Breast epithelium (tissue), 4 donors: Measurements from ENCODE around the gene CD33. TPM values are rescaled to one million over a fixed set of nuclear protein-coding genes. Genes with fewer than 3 reads are reported as not detected.

Experiments used
- DNase-seq, 2 donors: peaks; one replicate each; pipeline ENCODE4 v3.0.0-alpha.2; 2019; ENCODE audit warnings: low spot score in 2 of 2
- H3K27ac ChIP-seq, 2 donors: fragments of 200-600 bp; sonication (generic) in 1 of 2; one replicate each; pipeline ENCODE4 v1.5.1; 2016 to 2019; ENCODE audit warnings: mild to moderate bottlenecking in 1 of 2
- H3K27me3 ChIP-seq, 2 donors: fragments of 200-600 bp; sonication (generic) in 1 of 2; one replicate each; pipeline versions ENCODE4 v1.5.1 to v1.6.0; 2017 to 2019; ENCODE audit warnings: control low read depth in 1 of 2, mild to moderate bottlenecking in 1 of 2
- H3K36me3 ChIP-seq: fragments of 200-600 bp; one replicate; pipeline ENCODE4 v1.5.1; 2019
- H3K4me1 ChIP-seq, 2 donors: fragments of 200-600 bp; sonication (generic); one replicate each; pipeline ENCODE4 v1.5.1; 2016 to 2019; ENCODE audit warnings: control low read depth in 1 of 2
- H3K4me3 ChIP-seq, 3 donors: fragments of 200-600 bp; sonication (generic); 1 replicate in 2 of 3; 2 replicates in 1 of 3; pipeline ENCODE4 v1.5.1; 2016 to 2019; ENCODE audit warnings: mild to moderate bottlenecking in 3 of 3, moderate library complexity in 2 of 3
- H3K9me3 ChIP-seq, 2 donors: fragments of 200-600 bp; sonication (generic) in 1 of 2; one replicate each; pipeline ENCODE4 v1.5.1; 2016 to 2019; ENCODE audit warnings: control low read depth in 1 of 2
- POLR2A ChIP-seq: fragments of 450-650 bp; IDR thresholded peaks from one replicate; pipeline ENCODE4 v1.6.1; 2016; ENCODE audit warnings: antibody characterized with exemption, mild to moderate bottlenecking, moderate library complexity
- POLR2AphosphoS5 ChIP-seq, 3 donors: sonication (generic); formaldehyde crosslinking; IDR thresholded peaks; one replicate each; pipeline ENCODE4 v1.6.1; 2017; ENCODE audit warnings: antibody characterized with exemption in 3 of 3
- intact Hi-C: fragments of 100-400 bp; cut with DNase I; formaldehyde crosslinking; loops from one replicate; pipeline ENCODE4 v1.15.1; 2023; ENCODE audit warnings: low total_unique reads
- total RNA-seq, 3 donors: library from RNA; depleted of rRNA; stranded (reverse); fragments of >200 nt; gene quantifications; one replicate each; pipeline ENCODE4 v1.1.0, GENCODE V29; 2016
- TF ChIP-seq, protein P1 (sequence below), 3 donors: fragments of 450-650 bp; IDR thresholded peaks; one replicate each; pipeline ENCODE4 v1.5.1; 2016 to 2017; ENCODE audit warnings: antibody characterized with exemption in 3 of 3, mild to moderate bottlenecking in 3 of 3, moderate library complexity in 3 of 3

CD33 gene
- total RNA-seq, 3 donors from 2014 or later: 2.9 to 17.1 (median 6.3) TPM

DNA sequence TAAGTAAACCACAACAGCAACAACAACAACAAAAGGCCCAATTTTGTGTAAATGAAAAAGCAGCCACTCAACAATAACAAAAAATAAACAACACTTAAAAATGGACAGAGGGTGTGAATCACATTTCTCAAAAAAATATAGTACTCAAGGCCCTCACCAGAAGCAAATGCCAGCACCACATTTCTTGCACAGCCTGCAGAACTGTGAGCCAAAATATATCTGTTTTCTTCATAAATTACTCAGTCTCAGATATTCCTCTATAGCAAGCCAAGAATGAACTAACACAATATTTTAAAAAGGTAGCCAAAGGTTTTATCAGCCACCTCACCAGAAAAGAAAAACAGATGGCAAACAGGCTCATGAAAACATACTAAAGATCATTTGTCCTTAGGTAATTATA lies 3.9 kb upstream of the CD33 start:
- Histone ChIP-seq H3K27ac (no peak overlapping the region), H3K27me3 (peaks cover 0 to 14% of the 10 kb centered on the region in 2 donors), H3K36me3 (no peaks in the 10 kb centered on the region), H3K4me3 (no peak overlapping the region), H3K4me1 (no peaks in the 10 kb centered on the region), H3K9me3 (no peaks in the 10 kb centered on the region)
- intact Hi-C loops: no loop called here
- TF ChIP-seq POLR2A (no peak), POLR2AphosphoS5 (IDR thresholded peaks at IDR 0.05) (no peak)
- TF ChIP-seq, protein P1, sequence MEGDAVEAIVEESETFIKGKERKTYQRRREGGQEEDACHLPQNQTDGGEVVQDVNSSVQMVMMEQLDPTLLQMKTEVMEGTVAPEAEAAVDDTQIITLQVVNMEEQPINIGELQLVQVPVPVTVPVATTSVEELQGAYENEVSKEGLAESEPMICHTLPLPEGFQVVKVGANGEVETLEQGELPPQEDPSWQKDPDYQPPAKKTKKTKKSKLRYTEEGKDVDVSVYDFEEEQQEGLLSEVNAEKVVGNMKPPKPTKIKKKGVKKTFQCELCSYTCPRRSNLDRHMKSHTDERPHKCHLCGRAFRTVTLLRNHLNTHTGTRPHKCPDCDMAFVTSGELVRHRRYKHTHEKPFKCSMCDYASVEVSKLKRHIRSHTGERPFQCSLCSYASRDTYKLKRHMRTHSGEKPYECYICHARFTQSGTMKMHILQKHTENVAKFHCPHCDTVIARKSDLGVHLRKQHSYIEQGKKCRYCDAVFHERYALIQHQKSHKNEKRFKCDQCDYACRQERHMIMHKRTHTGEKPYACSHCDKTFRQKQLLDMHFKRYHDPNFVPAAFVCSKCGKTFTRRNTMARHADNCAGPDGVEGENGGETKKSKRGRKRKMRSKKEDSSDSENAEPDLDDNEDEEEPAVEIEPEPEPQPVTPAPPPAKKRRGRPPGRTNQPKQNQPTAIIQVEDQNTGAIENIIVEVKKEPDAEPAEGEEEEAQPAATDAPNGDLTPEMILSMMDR (IDR thresholded peaks at IDR 0.05): no peak
- DNase-seq: no peak

DNA sequence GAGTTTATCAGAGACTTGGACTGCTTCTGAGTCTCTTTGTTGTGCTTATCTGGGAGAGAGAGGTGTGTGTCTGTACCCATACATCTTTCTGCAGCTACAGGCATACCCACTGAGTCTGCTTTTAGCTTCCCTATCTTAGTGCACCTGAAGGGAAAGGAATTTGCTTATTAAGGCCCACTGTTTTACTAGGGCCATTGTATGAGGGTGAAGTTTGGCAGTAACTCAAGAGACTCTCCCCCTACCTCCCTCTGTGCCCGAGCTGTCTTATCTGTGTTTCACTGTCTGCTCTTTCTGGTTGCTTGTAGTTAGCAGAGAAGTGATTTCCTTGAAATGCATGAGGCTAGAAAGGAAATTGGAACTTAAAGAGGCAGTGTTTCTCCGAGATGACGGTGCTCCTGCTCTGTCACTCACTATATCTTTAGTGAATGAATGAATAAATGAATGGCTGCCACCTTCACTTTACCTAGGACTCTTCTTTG lies 678 bp upstream of the CD33 start:
- DNase-seq: no peak
- intact Hi-C loops: no loop called here
- Histone ChIP-seq H3K36me3 (no peaks in the 10 kb centered on the region), H3K9me3 (no peaks in the 10 kb centered on the region), H3K27me3 (peaks cover 0 to 18% of the 10 kb centered on the region in 2 donors), H3K4me3 (no peak overlapping the region), H3K4me1 (no peaks in the 10 kb centered on the region), H3K27ac (no peak overlapping the region)
- no peak for TF ChIP-seq POLR2AphosphoS5 (IDR thresholded peaks at IDR 0.05)
- TF ChIP-seq POLR2A: no peak
- TF ChIP-seq, protein P1 (IDR thresholded peaks at IDR 0.05): no peak

DNA sequence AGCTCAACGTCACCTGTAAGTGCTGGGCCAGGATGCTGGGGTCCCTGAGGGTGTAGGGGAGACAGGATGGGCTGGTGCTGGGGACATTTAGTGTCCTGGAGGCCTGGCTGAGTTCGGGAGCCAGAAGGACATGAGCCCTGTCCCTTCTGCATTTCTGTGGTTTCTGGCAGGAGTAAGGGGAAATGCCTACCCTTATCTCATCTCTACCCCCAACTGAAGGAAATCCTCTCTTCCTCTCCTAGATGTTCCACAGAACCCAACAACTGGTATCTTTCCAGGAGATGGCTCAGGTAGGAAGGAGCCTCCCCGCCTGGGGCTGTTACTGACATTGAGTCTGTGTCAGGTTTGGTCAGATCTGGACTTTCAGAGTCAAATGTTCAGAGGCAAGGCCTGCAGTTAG lies 1.2 kb downstream of the CD33 start:
- no peak for DNase-seq
- TF ChIP-seq, protein P1 (IDR thresholded peaks at IDR 0.05): no peak
- no peak for TF ChIP-seq POLR2AphosphoS5 (IDR thresholded peaks at IDR 0.05)
- TF ChIP-seq POLR2A: no peak
- Histone ChIP-seq H3K4me3 (peak overlapping the region in 1 of 3 donors; percentile 26), H3K27ac (no peak overlapping the region), H3K36me3 (no peaks in the 10 kb centered on the region), H3K4me1 (no peaks in the 10 kb centered on the region), H3K9me3 (no peaks in the 10 kb centered on the region), H3K27me3 (peaks cover 0 to 12% of the 10 kb centered on the region in 2 donors)
- intact Hi-C loops: no loop called here

DNA sequence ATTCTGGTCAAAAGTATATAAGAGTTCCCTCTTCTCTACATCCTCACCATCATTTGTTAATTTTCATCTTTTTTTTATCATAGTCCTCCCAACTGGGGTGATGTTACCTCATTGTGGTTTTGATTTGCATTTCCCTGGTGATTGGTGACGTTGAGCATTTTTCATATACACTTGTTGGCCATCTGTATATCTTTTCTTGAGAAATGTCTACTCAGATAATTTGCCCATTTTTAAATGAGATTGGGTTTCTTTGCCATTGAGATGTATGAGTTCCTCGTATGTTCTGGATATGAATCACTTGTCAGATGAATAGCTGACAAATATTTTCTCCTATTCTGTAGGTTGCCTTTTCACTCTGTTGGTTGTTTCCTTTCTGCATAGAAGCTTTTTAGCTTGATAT lies 2.4 kb downstream of the CD33 start:
- TF ChIP-seq, protein P1 (IDR thresholded peaks at IDR 0.05): no peak
- H3K4me1 ChIP-seq: no peaks in the 10 kb centered on the region
- H3K27ac ChIP-seq: no peak overlapping the region
- peaks cover 0 to 19% of the 10 kb centered on the region in 2 donors for H3K27me3 ChIP-seq
- H3K9me3 ChIP-seq: peaks cover 0 to 6% of the 10 kb centered on the region in 2 donors
- intact Hi-C loops: no loop called here
- H3K4me3 ChIP-seq: no peak overlapping the region
- no peaks in the 10 kb centered on the region for H3K36me3 ChIP-seq
- DNase-seq: no peak

DNA sequence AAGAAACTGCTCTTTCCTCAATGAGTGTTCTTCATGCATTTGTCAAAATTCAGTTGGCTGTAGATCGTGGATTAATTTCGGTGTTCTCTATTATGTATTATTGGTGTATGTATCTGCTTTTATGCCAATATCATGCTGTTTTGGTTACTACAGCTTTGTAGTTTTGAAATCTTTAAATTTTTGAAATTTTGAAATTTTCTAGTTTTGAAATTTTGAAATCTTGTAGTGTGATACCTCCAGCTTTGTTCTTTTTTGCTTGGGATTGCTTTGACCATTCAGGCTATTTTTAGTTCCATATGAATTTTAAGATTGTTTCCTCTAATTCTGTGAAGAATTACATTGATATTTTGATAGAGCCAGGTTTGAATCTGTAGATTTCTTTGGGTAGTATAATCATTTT lies 3.1 kb downstream of the CD33 start:
- TF ChIP-seq POLR2A: no peak
- TF ChIP-seq POLR2AphosphoS5 (IDR thresholded peaks at IDR 0.05): no peak
- TF ChIP-seq, protein P1 (IDR thresholded peaks at IDR 0.05): no peak
- intact Hi-C loops: no loop called here
- H3K27me3 ChIP-seq: peaks cover 0 to 20% of the 10 kb centered on the region in 2 donors
- no peak overlapping the region for H3K27ac ChIP-seq
- no peak overlapping the region for H3K4me3 ChIP-seq
- H3K9me3 ChIP-seq: peaks cover 0 to 7% of the 10 kb centered on the region in 2 donors
- no peak for DNase-seq
- H3K36me3 ChIP-seq: no peaks in the 10 kb centered on the region
- H3K4me1 ChIP-seq: no peaks in the 10 kb centered on the region
